IMR-90 (cell line): ENCODE data around the gene PRPH2. TPM values are rescaled to one million over a fixed set of nuclear protein-coding genes. Genes with fewer than 3 reads are reported as not detected.

Source experiments
- ATAC-seq: fragments of 200-7000 bp; cut with Tn5 transposase; 2 replicates; pipeline ENCODE4 v1.9.1; 2020; ENCODE audit warnings: low read depth, mild to moderate bottlenecking, moderate library complexity
- BruUV-seq: library from RNA; stranded (reverse); fragments of 400-500 nt; replicated peaks from 2 replicates; lab custom pipeline; 2021; lab: Mats Ljungman, UMichigan
- CTCF ChIA-PET: fragments of 300-600 bp; formaldehyde crosslinking; extraction: SDS; loops from one replicate; lab custom pipeline; 2021; ENCODE audit warnings: antibody characterized with exemption; lab: Yijun Ruan, JAX
- POLR2A ChIA-PET: fragments of 300-600 bp; sonication (Branson Sonifier 250); formaldehyde crosslinking; loops from one replicate; lab custom pipeline; 2022; ENCODE audit warnings: antibody characterized with exemption; ENCODE audit not compliant: unreplicated experiment; lab: Charles Lee
- DNase-seq: peaks from one replicate; pipeline ENCODE4 v3.0.0; 2013
- H2AFZ ChIP-seq: replicated peaks from 2 replicates; pipeline ENCODE3; 2013; ENCODE audit warnings: low read length, mild to moderate bottlenecking; ENCODE audit not compliant: poor library complexity
- H2AK5ac ChIP-seq: 2 replicates; pipeline ENCODE4 v1.6.1; 2013; ENCODE audit warnings: low read depth, low read length, inconsistent platforms
- H2AK9ac ChIP-seq: replicated peaks from 2 replicates; pipeline ENCODE3; 2013; ENCODE audit warnings: mild to moderate bottlenecking, low read depth, low read length, moderate library complexity; ENCODE audit not compliant: poor library complexity
- H2BK120ac ChIP-seq: 2 replicates; pipeline ENCODE4 v1.6.1; 2013; ENCODE audit warnings: low read depth, low read length, inconsistent platforms
- H2BK15ac ChIP-seq: 3 replicates; pipeline ENCODE4 v1.6.1; 2013; ENCODE audit warnings: low read depth, low read length, inconsistent platforms
- H2BK20ac ChIP-seq: 2 replicates; pipeline ENCODE4 v1.6.1; 2013; ENCODE audit warnings: low read depth, mild to moderate bottlenecking, inconsistent platforms, low read length, moderate library complexity
- H2BK5ac ChIP-seq: 2 replicates; pipeline ENCODE4 v1.6.1; 2013; ENCODE audit warnings: mild to moderate bottlenecking, low read depth, low read length, inconsistent platforms; ENCODE audit not compliant: poor library complexity, severe bottlenecking
- H3K14ac ChIP-seq: replicated peaks from 2 replicates; pipeline ENCODE4 v1.6.1; 2013; ENCODE audit warnings: low read depth, low read length, inconsistent platforms
- H3K18ac ChIP-seq: 2 replicates; pipeline ENCODE4 v1.6.1; 2013; ENCODE audit warnings: low read depth, low read length, control low read depth
- H3K23ac ChIP-seq: 2 replicates; pipeline ENCODE4 v1.6.1; 2013; ENCODE audit warnings: low read depth, low read length, inconsistent platforms
- H3K27ac ChIP-seq: 2 replicates; pipeline ENCODE4 v1.5.1; 2013; ENCODE audit warnings: mild to moderate bottlenecking, control low read depth, low read length; ENCODE audit not compliant: insufficient read depth
- H3K27me3 ChIP-seq: 2 replicates; pipeline ENCODE4 v1.6.1; 2013; ENCODE audit warnings: low read length; ENCODE audit not compliant: control insufficient read depth, insufficient read depth
- H3K36me3 ChIP-seq: 2 replicates; pipeline ENCODE4 v1.6.1; 2013; ENCODE audit warnings: low read length, mixed read lengths; ENCODE audit not compliant: control insufficient read depth, insufficient read depth
- H3K4ac ChIP-seq: 2 replicates; pipeline ENCODE4 v1.6.1; 2013; ENCODE audit warnings: low read depth, low read length, inconsistent platforms
- H3K4me1 ChIP-seq: 2 replicates; pipeline ENCODE4 v1.6.1; 2013; ENCODE audit warnings: low read length, mixed read lengths; ENCODE audit not compliant: control insufficient read depth, insufficient read depth
- H3K4me2 ChIP-seq: 2 replicates; pipeline ENCODE4 v1.6.1; 2013; ENCODE audit warnings: low read depth, mild to moderate bottlenecking, control low read depth, low read length, moderate library complexity
- H3K4me3 ChIP-seq: 2 replicates; pipeline ENCODE4 v1.5.1; 2013; ENCODE audit warnings: low read depth, mild to moderate bottlenecking, control low read depth, low read length, moderate library complexity; ENCODE audit not compliant: insufficient read depth
- H3K56ac ChIP-seq: 2 replicates; pipeline ENCODE4 v1.6.1; 2013; ENCODE audit warnings: low read length, inconsistent platforms; ENCODE audit not compliant: insufficient read depth; ENCODE audit errors: extremely low read depth
- H3K79me1 ChIP-seq, 2 experiments: 2 replicates each; pipeline ENCODE4 v1.6.1; 2013; ENCODE audit warnings: low read length in 2 of 2, inconsistent platforms in 1 of 2, low read depth in 1 of 2
- H3K9ac ChIP-seq: 2 replicates; pipeline ENCODE4 v1.6.1; 2013; ENCODE audit warnings: low read depth, low read length, control low read depth
- H3K9me1 ChIP-seq: 2 replicates; pipeline ENCODE4 v1.6.1; 2013; ENCODE audit warnings: low read length, inconsistent platforms; ENCODE audit not compliant: insufficient read depth
- H3K9me3 ChIP-seq: 2 replicates; pipeline ENCODE4 v1.6.1; 2013; ENCODE audit warnings: low read length; ENCODE audit not compliant: control insufficient read depth, insufficient read depth
- H4K20me1 ChIP-seq: 2 replicates; pipeline ENCODE4 v1.6.1; 2013; ENCODE audit warnings: low read length, inconsistent platforms; ENCODE audit not compliant: insufficient read depth
- H4K5ac ChIP-seq: 2 replicates; pipeline ENCODE4 v1.6.1; 2013; ENCODE audit warnings: mild to moderate bottlenecking, low read depth, low read length, control low read depth
- H4K8ac ChIP-seq, 2 experiments: 2 replicates each; pipeline ENCODE4 v1.6.1; 2013; ENCODE audit warnings: low read depth in 2 of 2, low read length in 2 of 2, control low read depth in 1 of 2, inconsistent platforms in 1 of 2
- H4K91ac ChIP-seq: 2 replicates; pipeline ENCODE4 v1.6.1; 2013; ENCODE audit warnings: low read depth, low read length, inconsistent platforms; ENCODE audit not compliant: insufficient read depth
- BHLHE40 ChIP-seq: fragments of 150-350 bp; IDR thresholded peaks from 2 replicates; pipeline ENCODE4 v1.6.1; 2016; ENCODE audit warnings: mild to moderate bottlenecking, low read depth, low read length
- CEBPB ChIP-seq: IDR thresholded peaks from 2 replicates; pipeline ENCODE4 v1.6.1; 2012; ENCODE audit warnings: low read depth, low read length, improper control_type of control experiment
- CHD1 ChIP-seq: IDR thresholded peaks from 2 replicates; pipeline ENCODE4 v1.6.1; 2012; ENCODE audit warnings: low read depth, low read length, improper control_type of control experiment
- ELK1 ChIP-seq: fragments of 150-350 bp; IDR thresholded peaks from 2 replicates; pipeline ENCODE4 v1.6.1; 2016; ENCODE audit warnings: low read depth, mild to moderate bottlenecking, low read length, moderate library complexity, borderline replicate concordance
- FOS ChIP-seq: fragments of 150-350 bp; IDR thresholded peaks from 2 replicates; pipeline ENCODE4 v1.6.1; 2016; ENCODE audit warnings: low read depth, low read length
- MAFK ChIP-seq: IDR thresholded peaks from 2 replicates; pipeline ENCODE4 v1.6.1; 2012; ENCODE audit warnings: low read depth, low read length, improper control_type of control experiment
- MAZ ChIP-seq: IDR thresholded peaks from 2 replicates; pipeline ENCODE4 v1.6.1; 2012; ENCODE audit warnings: low read depth, mild to moderate bottlenecking, low read length, improper control_type of control experiment, moderate library complexity, borderline replicate concordance
- MXI1 ChIP-seq: IDR thresholded peaks from 2 replicates; pipeline ENCODE4 v1.6.1; 2012; ENCODE audit warnings: low read depth, mild to moderate bottlenecking, low read length, moderate library complexity, borderline replicate concordance
- NFE2L2 ChIP-seq: fragments of 150-350 bp; IDR thresholded peaks from 2 replicates; pipeline ENCODE4 v1.6.1; 2016; ENCODE audit warnings: low read depth, mild to moderate bottlenecking, low read length
- POLR2A ChIP-seq: IDR thresholded peaks from 2 replicates; pipeline ENCODE4 v1.6.1; 2012; ENCODE audit warnings: mild to moderate bottlenecking, low read depth, low read length
- RAD21 ChIP-seq: IDR thresholded peaks from 2 replicates; pipeline ENCODE4 v1.6.1; 2012; ENCODE audit warnings: low read length, improper control_type of control experiment
- RFX5 ChIP-seq: IDR thresholded peaks from 2 replicates; pipeline ENCODE4 v1.8.0; 2012; ENCODE audit warnings: low read depth, mild to moderate bottlenecking, low read length, moderate library complexity
- WGBS, 2 experiments: methylation state at CpG; one replicate each; pipeline versions ENCODE4 v1.1.5 to v1.1.7; 2013; ENCODE audit warnings: missing lambda C conversion rate in 2 of 2; ENCODE audit not compliant: insufficient read length in 1 of 2; ENCODE audit errors: extremely low coverage in 2 of 2; 5-methylcytosine and 5-hydroxymethylcytosine counted together
- dilution Hi-C: fragments of 300-500 bp; cut with HindIII; formaldehyde crosslinking; loops from one replicate; pipeline ENCODE4 v1.14.3; 2018; ENCODE audit warnings: low sequenced_read_pairs; ENCODE audit not compliant: unreplicated experiment
- in situ Hi-C: fragments of 300-500 bp; cut with MboI; formaldehyde crosslinking; loops from 3 replicates; pipeline ENCODE4 v1.14.3; 2019; ENCODE audit warnings: low sequenced_read_pairs, inconsistent platforms, mixed read lengths
- intact Hi-C: fragments of 100-400 bp; cut with micrococcal nuclease; formaldehyde crosslinking; loops from 2 replicates; pipeline ENCODE4 v1.10.0; 2022
- polyA plus RNA-seq, 3 experiments: library from polyadenylated mRNA; depleted of rRNA; stranded (reverse); fragments of >200 nt; gene quantifications; 2 replicates each; pipeline ENCODE4 v1.2.3, GENCODE V29; 2012; ENCODE audit warnings: low replicate concordance in 1 of 3
- total RNA-seq: library from RNA; depleted of rRNA; stranded (reverse); fragments of >200 nt; gene quantifications from 2 replicates; pipeline ENCODE4 v1.2.3, GENCODE V29; 2012
- TF ChIP-seq, protein P1 (sequence below): fragments of 150-350 bp; IDR thresholded peaks from 2 replicates; pipeline ENCODE4 v1.6.1; 2017; ENCODE audit warnings: mild to moderate bottlenecking, antibody characterized with exemption, low read length, low read depth

Gene PRPH2
- total and polyA plus RNA-seq, 2 of the 4 experiments (the other 2 are of a cell fraction), result 1.0 to 1.1 TPM

DNA sequence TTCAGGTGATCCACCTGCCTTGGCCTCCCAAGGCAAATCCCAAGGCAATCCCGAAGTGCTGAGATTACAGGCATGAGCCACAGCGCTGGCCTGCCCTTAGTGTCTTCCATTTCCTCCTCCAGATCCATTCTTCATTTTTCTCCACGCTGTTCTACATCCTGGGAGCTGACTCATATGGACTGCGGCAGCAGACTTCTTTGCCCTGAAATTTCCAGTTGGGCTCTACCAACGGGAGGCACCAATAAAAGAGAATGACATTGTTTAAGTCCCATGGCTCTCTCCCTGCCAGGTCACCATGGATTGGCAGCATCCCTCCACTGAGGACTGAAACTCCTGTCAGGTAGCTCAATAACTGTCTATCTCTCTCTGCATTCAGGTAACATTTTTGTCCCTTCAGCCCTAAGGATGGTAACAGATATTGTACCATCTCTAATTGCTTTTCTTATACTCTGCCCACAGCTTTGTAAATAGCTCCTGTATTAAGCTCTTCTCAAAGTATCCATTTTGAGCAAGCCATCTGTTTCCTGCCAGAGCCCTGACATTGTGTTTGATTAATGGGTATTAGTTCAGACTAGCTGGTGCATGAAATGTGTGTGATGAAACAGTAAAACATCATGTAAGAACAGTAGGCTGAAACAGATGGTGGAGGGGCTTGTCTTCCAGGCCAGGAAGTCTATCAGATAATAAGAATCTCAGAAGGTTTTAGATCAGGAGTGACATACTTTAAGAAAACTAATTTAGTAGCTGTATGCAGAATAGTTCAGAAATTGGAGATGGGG is 19.9 kb upstream of the PRPH2 start (continued):
- TF ChIP-seq, protein P1, sequence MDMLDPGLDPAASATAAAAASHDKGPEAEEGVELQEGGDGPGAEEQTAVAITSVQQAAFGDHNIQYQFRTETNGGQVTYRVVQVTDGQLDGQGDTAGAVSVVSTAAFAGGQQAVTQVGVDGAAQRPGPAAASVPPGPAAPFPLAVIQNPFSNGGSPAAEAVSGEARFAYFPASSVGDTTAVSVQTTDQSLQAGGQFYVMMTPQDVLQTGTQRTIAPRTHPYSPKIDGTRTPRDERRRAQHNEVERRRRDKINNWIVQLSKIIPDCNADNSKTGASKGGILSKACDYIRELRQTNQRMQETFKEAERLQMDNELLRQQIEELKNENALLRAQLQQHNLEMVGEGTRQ, result no peak
- TF ChIP-seq BHLHE40, result no peak

DNA sequence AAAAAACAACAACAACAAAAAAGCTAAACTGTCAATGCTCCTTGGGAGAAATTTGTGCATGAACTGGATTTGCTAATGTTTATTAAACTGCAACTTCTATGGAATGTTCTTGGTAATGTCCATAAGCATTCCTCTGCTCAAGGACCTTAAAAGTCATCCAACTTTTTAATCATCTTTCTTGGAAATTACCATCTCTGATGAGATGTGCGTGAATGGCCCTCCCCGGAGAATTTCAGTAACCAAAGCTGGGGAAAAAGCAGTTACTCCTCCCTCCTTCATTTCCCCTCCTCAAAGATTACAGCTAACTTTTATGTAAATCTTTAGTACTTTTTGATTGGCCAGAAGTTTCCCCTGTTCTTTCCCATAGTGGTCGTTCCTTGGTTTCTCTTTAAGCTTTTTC is 18.3 kb upstream of the PRPH2 start:
- Histone ChIP-seq H3K36me3 (no peaks in the 10 kb centered on the region; the same call in 1 of the 2 replicates), H2BK20ac (no peak overlapping the region), H2BK120ac (no peak overlapping the region), H2AFZ (no peak overlapping the region), H3K9me1 (peaks cover 9% of the 10 kb centered on the region; the same call in 1 of the 2 replicates), H4K91ac (no peak overlapping the region), H3K9me3 (no peaks in the 10 kb centered on the region), H4K20me1 (peaks cover 18% of the 10 kb centered on the region), H3K23ac (no peak overlapping the region), H3K27me3 (no peaks in the 10 kb centered on the region), H3K27ac (peak overlapping the region; percentile 83; the same call in 1 of the 2 replicates), H3K79me1 (peaks cover 4 to 32% of the 10 kb centered on the region in 2 experiments), H3K9ac (no peak overlapping the region), H3K4me1 (peaks cover 7% of the 10 kb centered on the region; the same call in 1 of the 2 replicates), H3K56ac (no peak overlapping the region), H2BK5ac (no peak overlapping the region), H3K4ac (no peak overlapping the region), H2AK9ac (no peak overlapping the region), H4K8ac (no peak overlapping the region; a peak in 1 of 4 replicates), H3K14ac (no peak overlapping the region), H4K5ac (no peak overlapping the region), H3K18ac (no peak overlapping the region), H2BK15ac (no peak overlapping the region), H2AK5ac (no peak overlapping the region), H3K4me2 (no peak overlapping the region), H3K4me3 (no peak overlapping the region)
- intact Hi-C loops (no loop called here), in situ Hi-C loops (no loop called here), dilution Hi-C loops (no loop called here)
- ChIA-PET CTCF (no interaction called here), POLR2A (interaction anchor here (0.6 to 1.0 kb wide), 2 partner anchors 41 to 95 kb away, joined by 3 read pairs; partner anchors contain the start of gene BICRAL)
- DNase-seq, result no peak
- no TSS peak for BruUV-seq
- peak; percentile 37 for ATAC-seq
- no CpG with 5 or more reads among the region's 3 CpGs for WGBS, 2 experiments
- TF ChIP-seq CEBPB (no peak), POLR2A (no peak), RFX5 (no peak), MAZ (no peak), ELK1 (no peak), MXI1 (no peak), MAFK (no peak), NFE2L2 (no peak), BHLHE40 (no peak), FOS (no peak), RAD21 (no peak), CHD1 (no peak)
- TF ChIP-seq, protein P1, result no peak
